Sigmoid colon (tissue), 7 donors: ENCODE results near the gene STAT5A. TPM values are rescaled to one million over a fixed set of nuclear protein-coding genes. Genes with fewer than 3 reads are reported as not detected.
"Not testable (repeated sequence)": the region's sequence is repeated elsewhere in the genome, so short reads cannot be mapped to it uniquely, and the experiment has no call there.

Experiments
- DNase-seq: peaks from one replicate; pipeline ENCODE4 v3.0.0-alpha.2; 2019
- H3K27ac ChIP-seq, 4 donors: fragments of 200-600 bp; sonication (generic); one replicate each; pipeline ENCODE4 v1.5.1; 2016 to 2019; ENCODE audit warnings: mild to moderate bottlenecking in 1 of 4
- H3K27me3 ChIP-seq, 3 donors: fragments of 200-600 bp; sonication (generic); one replicate each; pipeline ENCODE4 v1.5.1; 2019; ENCODE audit warnings: mild to moderate bottlenecking in 1 of 3
- H3K36me3 ChIP-seq, 4 donors: fragments of 200-600 bp; sonication (generic); one replicate each; pipeline ENCODE4 v1.5.1; 2016 to 2019
- H3K4me1 ChIP-seq, 4 donors: fragments of 200-600 bp; sonication (generic); one replicate each; pipeline ENCODE4 v1.5.1; 2017 to 2019
- H3K4me3 ChIP-seq, 4 donors: fragments of 200-600 bp; sonication (generic); one replicate each; pipeline ENCODE4 v1.5.1; 2017 to 2019; ENCODE audit warnings: mild to moderate bottlenecking in 2 of 4, moderate library complexity in 1 of 4
- H3K9me3 ChIP-seq, 4 donors: fragments of 200-600 bp in 3 of 4; sonication (generic) in 3 of 4; one replicate each; pipeline versions ENCODE4 v1.5.1 to v1.6.1; 2013 to 2019
- CTCF ChIP-seq, 4 experiments: fragments of 450-650 bp in 3 of 4; fragments of 200-600 bp in 1 of 4; IDR thresholded peaks; one replicate each; pipeline ENCODE4 v1.5.1; 2016 to 2019; ENCODE audit warnings: antibody characterized with exemption in 4 of 4, mild to moderate bottlenecking in 3 of 4, moderate library complexity in 2 of 4
- EP300 ChIP-seq, 4 donors: sonication (generic); formaldehyde crosslinking; IDR thresholded peaks; one replicate each; pipeline ENCODE4 v1.6.1; 2017; ENCODE audit warnings: antibody characterized with exemption in 4 of 4
- POLR2A ChIP-seq, 2 donors: fragments of 450-650 bp; IDR thresholded peaks; one replicate each; pipeline ENCODE4 v1.6.1; 2016; ENCODE audit warnings: antibody characterized with exemption in 2 of 2, mild to moderate bottlenecking in 2 of 2, moderate library complexity in 2 of 2
- POLR2AphosphoS5 ChIP-seq, 4 donors: sonication (generic); formaldehyde crosslinking; IDR thresholded peaks; one replicate each; pipeline ENCODE4 v1.6.1; 2017; ENCODE audit warnings: antibody characterized with exemption in 4 of 4
- WGBS, 2 donors: extraction: QIAGEN DNeasy Blood & Tissue Kit; methylation state at CpG; one replicate each; pipeline ENCODE4 v1.1.7; 2013; 5-methylcytosine and 5-hydroxymethylcytosine counted together
- intact Hi-C: fragments of 100-400 bp; cut with DNase I; formaldehyde crosslinking; loops from one replicate; pipeline ENCODE4 v1.15.1; 2023
- polyA plus RNA-seq, 3 donors: library from polyadenylated mRNA; stranded (reverse); fragments of 200-250 nt; gene quantifications; one replicate each; pipeline ENCODE4 v1.2.3, GENCODE V29; 2013
- total RNA-seq, 4 donors: library from RNA; depleted of rRNA; stranded (reverse); fragments of >200 nt; gene quantifications; one replicate each; pipeline ENCODE4 v1.1.0, GENCODE V29; 2016
- donor health status: healthy with polysubstance abuse.
- donor health status: Bipolar disorder and iron deficiency.
- donor health status: healthy.

The STAT5A gene
- total and polyA plus RNA-seq, 7 donors = 7.4 to 91.0 (median 57.2) TPM

- no peak for DNase-seq
- H3K27ac ChIP-seq = peak overlapping the region in 2 of 4 donors; percentile 22 to 85
- no peak overlapping the region for H3K4me3 ChIP-seq
- H3K9me3 ChIP-seq = no peaks in the 10 kb centered on the region
- no peak for TF ChIP-seq POLR2AphosphoS5 (IDR thresholded peaks at IDR 0.05)
- no peak for TF ChIP-seq CTCF (IDR thresholded peaks at IDR 0.05)
- no peak for TF ChIP-seq EP300 (IDR thresholded peaks at IDR 0.05)
- no peak for TF ChIP-seq POLR2A (IDR thresholded peaks at IDR 0.05)
- intact Hi-C loops = no loop called here
- H3K4me1 ChIP-seq = peaks cover 0 to 84% (median 41%) of the 10 kb centered on the region in 4 donors
- no peaks in the 10 kb centered on the region for H3K27me3 ChIP-seq
- WGBS, 2 donors = 93 to 97% methylated on average over 5 of the region's 5 CpGs
- no peaks in the 10 kb centered on the region for H3K36me3 ChIP-seq
These were observed 34.7 kb upstream of the STAT5A start for GRCh38 chr17:42253578-42253977.

GRCh38 chr17:42255445-42255844 is 32.9 kb upstream of the STAT5A start:
- peaks cover 0 to 70% (median 32%) of the 10 kb centered on the region in 4 donors for H3K4me1 ChIP-seq
- H3K9me3 ChIP-seq = no peaks in the 10 kb centered on the region
- WGBS, 2 donors = 93 to 96% methylated on average over 8 of the region's 8 CpGs

GRCh38 chr17:42260318-42260717 is 28.0 kb upstream of the STAT5A start:
- intact Hi-C loops = no loop called here
- peaks cover 0 to 30% (median 4%) of the 10 kb centered on the region in 4 donors for H3K4me1 ChIP-seq
- no peak for TF ChIP-seq EP300 (IDR thresholded peaks at IDR 0.05)
- no peak for TF ChIP-seq POLR2AphosphoS5 (IDR thresholded peaks at IDR 0.05)
- no peak for TF ChIP-seq CTCF (IDR thresholded peaks at IDR 0.05)
- TF ChIP-seq POLR2A (IDR thresholded peaks at IDR 0.05) = no peak
- H3K27ac ChIP-seq = no peak overlapping the region
- H3K4me3 ChIP-seq = no peak overlapping the region
- no peaks in the 10 kb centered on the region for H3K36me3 ChIP-seq
- no peaks in the 10 kb centered on the region for H3K9me3 ChIP-seq
- DNase-seq = no peak
- WGBS, 2 donors = 94 to 96% methylated on average over 6 of the region's 6 CpGs
- H3K27me3 ChIP-seq = no peaks in the 10 kb centered on the region

More at GRCh38 chr17:42255445-42255844, 32.9 kb upstream of the STAT5A start:
- Histone ChIP-seq H3K36me3 (no peaks in the 10 kb centered on the region), H3K4me3 (no peak overlapping the region), H3K27me3 (no peaks in the 10 kb centered on the region), H3K27ac (peak overlapping the region in 1 of 4 donors; percentile 22)
- intact Hi-C loops = no loop called here
- no peak for DNase-seq
- TF ChIP-seq EP300 (IDR thresholded peaks at IDR 0.05) (no peak), POLR2A (IDR thresholded peaks at IDR 0.05) (no peak), POLR2AphosphoS5 (IDR thresholded peaks at IDR 0.05) (no peak), CTCF (IDR thresholded peaks at IDR 0.05) (no peak)

GRCh38 chr17:42264366-42264765 is 23.9 kb upstream of the STAT5A start:
- WGBS, 2 donors = 89 to 90% methylated on average over 2 to 3 of the region's 4 CpGs
- H3K4me3 ChIP-seq, intact Hi-C loops: not testable (repeated sequence)

GRCh38 chr17:42266462-42266861 is 21.8 kb upstream of the STAT5A start:
- H3K27me3 ChIP-seq = no peaks in the 10 kb centered on the region
- H3K4me3 ChIP-seq = no peak overlapping the region
- peak overlapping the region in 2 of 4 donors; percentile 44 to 94 for H3K27ac ChIP-seq
- no peak for DNase-seq
- 81 to 87% methylated on average over 2 of the region's 2 CpGs for WGBS, 2 donors
- no peaks in the 10 kb centered on the region for H3K9me3 ChIP-seq
- TF ChIP-seq POLR2A (IDR thresholded peaks at IDR 0.05) (no peak), EP300 (IDR thresholded peaks at IDR 0.05) (no peak), CTCF (IDR thresholded peaks at IDR 0.05) (no peak), POLR2AphosphoS5 (IDR thresholded peaks at IDR 0.05) (no peak)
- H3K4me1 ChIP-seq = peaks cover 0 to 51% (median 30%) of the 10 kb centered on the region in 4 donors
- intact Hi-C loops = no loop called here
- no peaks in the 10 kb centered on the region for H3K36me3 ChIP-seq

More at GRCh38 chr17:42264366-42264765, 23.9 kb upstream of the STAT5A start:
- H3K27ac ChIP-seq, H3K27me3 ChIP-seq, H3K36me3 ChIP-seq, H3K9me3 ChIP-seq, DNase-seq: not testable (repeated sequence)
- H3K4me1 ChIP-seq = peaks cover 0 to 30% (median 11%) of the 10 kb centered on the region in 4 donors
